Subcutaneous adipose tissue (tissue), 4 donors: ENCODE measurements around the gene DLGAP1. TPM values are rescaled to one million over a fixed set of nuclear protein-coding genes. Genes with fewer than 3 reads are reported as not detected.

ENCODE experiments used
- CTCF ChIP-seq: fragments of 450-650 bp; IDR thresholded peaks from one replicate; pipeline ENCODE4 v1.5.1; 2016; ENCODE audit warnings: low read depth, mild to moderate bottlenecking, control low read depth, antibody characterized with exemption, moderate library complexity
- total RNA-seq, 4 donors: library from RNA; depleted of rRNA; stranded (reverse); fragments of >200 nt; gene quantifications; one replicate each; pipeline ENCODE4 v1.1.0, GENCODE V29; 2016

Gene DLGAP1
- total RNA-seq, 4 donors from 2014 or later: 0.44 to 3.3 (median 0.99) TPM

GRCh38 chr18:4245456-4245855 lies 209.7 kb downstream of the DLGAP1 start:
- TF ChIP-seq CTCF: no peak

- TF ChIP-seq CTCF: no peak
Measured at GRCh38 chr18:4242431-4243161, 212.5 kb downstream of the DLGAP1 start.

DNA sequence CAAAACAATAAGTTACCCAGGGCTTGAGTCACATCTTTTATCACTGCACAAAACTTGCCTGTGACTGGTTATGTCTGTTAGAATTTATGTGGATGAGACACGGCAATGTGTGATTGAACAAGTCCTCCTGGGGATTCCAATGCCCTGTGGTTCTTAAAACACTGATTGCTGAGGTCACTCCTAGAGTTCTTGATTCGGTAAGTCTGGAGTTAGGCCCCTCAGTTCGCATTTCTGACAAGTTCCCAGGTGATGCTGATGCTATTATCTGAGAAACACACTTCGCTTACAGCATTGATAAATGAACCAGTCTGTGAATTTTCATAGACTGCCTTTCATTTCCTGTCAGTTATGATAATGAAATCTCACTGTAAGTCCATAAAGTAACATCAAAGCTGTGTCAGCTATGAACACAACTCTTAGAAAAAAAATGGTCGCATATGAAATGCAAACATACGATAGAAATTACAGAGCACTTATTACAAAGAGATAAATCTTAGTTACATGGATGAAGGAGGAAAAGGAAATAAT lies 214.0 kb downstream of the DLGAP1 start:
- no peak for TF ChIP-seq CTCF

DNA sequence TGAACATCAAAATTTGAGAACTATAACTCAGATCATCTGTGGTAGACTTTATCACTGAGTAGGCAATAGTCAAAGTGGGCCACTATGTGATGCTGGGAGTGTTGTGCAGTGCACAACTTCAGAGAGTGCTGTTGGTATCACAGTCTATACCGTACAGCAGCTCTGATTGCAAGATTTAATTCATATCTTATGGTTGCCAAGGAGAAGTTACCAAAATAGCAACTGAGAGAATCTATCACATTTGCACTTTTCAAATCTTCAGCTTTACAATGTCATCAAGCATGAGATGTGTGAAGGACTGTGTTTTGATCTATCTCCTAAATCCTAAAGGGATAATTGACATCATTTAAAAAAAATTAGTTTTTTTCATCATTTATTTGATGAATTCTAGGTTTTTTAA lies 216.1 kb downstream of the DLGAP1 start:
- TF ChIP-seq CTCF: no peak

- TF ChIP-seq CTCF: no peak
Measured at GRCh38 chr18:4237664-4238041, 217.5 kb downstream of the DLGAP1 start.

- TF ChIP-seq CTCF: no peak
Measured at GRCh38 chr18:4236940-4237663, 218.0 kb downstream of the DLGAP1 start.

GRCh38 chr18:4233468-4233867 lies 221.6 kb downstream of the DLGAP1 start:
- no peak for TF ChIP-seq CTCF
